GM10847 (cell line): ENCODE results near the gene MAML2.

Experiments
- POLR2A ChIP-seq: IDR thresholded peaks from 2 replicates; pipeline ENCODE4 v1.6.1; 2011; ENCODE audit not compliant: insufficient read length; ENCODE audit errors: extremely low read depth

Gene MAML2

DNA sequence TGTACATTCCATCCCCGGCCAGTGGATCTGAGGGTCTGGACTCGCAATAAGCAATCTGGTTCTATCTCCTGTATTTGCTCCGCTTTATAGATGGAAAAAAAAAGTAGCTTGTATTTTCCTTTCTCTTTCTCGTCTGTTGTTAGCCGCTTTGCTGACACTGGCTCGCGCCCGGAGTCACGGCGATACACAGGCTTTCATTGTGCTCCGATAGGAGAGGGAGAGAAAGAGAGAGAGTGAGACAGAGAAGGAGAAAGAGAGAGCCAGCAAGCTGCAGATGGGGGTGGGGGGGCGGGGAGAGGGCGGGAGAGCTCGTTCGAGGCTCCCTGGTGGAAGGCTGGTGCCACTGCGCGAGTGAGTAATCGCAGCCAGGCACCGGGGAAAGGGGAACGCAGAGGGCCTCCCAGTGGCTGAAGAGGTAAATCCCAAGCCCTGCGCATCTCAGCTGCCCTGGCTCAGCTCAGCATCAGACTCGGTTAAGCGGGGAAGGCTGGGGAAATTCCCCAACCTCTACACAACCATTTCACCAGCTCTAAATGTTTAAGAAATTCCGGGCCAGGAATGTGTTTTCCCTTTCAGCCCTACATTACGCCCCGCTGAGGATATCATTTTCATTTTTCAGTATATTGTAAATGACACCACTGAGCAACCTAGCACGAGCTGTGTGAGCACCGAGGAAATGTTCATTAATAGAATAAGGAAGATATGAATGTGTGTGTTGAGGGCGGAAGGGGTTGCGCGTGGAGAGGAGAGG is at the start of gene MAML2:
Gene MAML2 (minus strand): TSS at position 235 of the 751 bp plus-strand sequence. CDS start 1,300 bp downstream, outside the sequence.
- no peak for TF ChIP-seq POLR2A

DNA sequence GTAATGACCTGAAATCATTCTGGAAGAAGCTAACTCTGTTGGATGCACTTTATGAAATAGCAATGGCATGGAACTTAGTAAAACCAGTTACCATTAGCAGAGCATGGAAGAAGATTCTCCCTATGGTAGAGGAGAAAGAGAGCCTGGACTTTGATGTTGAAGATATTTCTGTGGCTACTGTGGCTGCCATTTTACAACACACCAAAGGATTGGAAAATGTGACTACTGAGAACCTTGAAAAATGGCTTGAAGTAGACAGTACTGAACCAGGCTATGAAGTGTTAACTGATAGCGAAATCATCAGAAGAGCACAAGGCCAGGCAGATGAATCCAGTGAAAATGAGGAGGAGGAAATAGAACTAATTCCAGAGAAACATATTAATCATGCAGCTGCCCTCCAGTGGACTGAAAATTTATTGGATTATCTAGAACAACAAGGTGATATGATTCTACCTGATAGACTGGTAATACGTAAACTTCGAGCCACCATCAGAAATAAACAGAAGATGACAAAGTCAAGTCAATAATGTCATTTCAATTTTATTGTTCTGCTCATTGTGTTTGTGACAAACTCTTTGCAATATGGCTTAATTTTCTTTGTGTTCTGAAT is 48.8 kb upstream of the MAML2 start:
- TF ChIP-seq POLR2A = no peak

DNA sequence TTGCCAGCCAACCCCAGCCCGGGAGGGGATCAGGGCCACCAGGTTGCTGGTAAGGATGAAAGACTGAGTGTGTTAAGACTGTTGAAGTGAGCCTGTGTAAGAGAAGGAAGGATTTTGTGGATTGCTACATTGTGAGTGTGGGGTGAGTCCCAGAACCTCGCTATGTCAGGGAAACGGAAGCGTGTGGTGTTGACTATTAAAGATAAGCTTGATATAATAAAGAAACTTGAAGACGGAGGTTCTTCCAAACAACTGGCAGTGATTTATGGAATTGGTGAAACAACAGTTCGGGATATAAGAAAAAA is 47.4 kb upstream of the MAML2 start:
- no peak for TF ChIP-seq POLR2A

DNA sequence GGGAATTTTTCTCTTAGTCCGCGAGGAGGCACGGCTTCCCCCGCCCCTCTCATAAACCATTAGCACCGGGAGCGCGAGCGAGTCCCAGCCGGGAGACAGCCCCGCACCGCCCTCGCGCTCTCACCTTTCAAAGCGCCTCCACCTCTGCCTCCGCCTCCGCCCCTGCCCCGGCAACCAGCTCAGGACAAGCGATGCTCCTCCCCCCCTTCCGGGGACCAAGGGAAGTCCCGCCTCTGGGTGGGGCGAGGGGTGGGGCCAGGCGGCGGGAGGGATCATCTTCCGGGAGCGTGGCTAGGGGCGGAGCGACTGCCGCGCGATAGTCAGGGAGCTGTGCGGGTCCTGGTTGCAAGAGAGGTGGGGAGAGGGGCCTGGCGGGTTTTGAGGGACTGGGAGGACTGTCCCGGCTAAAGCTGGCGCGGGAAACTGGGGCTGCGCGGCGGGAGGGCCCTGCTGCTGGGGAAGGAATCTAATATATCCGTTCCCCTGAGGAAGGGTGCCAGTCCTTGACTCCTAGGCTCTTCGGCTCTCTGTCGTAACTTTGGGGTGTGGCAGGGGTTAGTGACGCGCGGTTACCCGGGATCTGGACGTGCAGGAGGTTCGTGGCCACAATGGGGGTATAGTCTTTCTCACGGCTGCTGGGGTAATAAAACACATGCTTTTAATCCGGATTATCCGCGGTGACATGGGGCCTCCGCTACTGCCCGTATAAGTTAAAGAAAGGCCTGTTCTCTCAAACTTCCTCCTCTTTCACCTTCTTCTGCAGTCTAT is 46.9 kb upstream of the MAML2 start, which contains the start of the genes CCDC82 and JRKL:
Gene CCDC82 (minus strand): TSS at position 193 of the 768 bp plus-strand sequence. CDS start 5,165 bp downstream, outside the sequence.
Gene JRKL (plus strand): TSS at position 294 of the 768 bp plus-strand sequence. CDS start 637 bp downstream, outside the sequence.
- TF ChIP-seq POLR2A = peak; percentile 84

DNA sequence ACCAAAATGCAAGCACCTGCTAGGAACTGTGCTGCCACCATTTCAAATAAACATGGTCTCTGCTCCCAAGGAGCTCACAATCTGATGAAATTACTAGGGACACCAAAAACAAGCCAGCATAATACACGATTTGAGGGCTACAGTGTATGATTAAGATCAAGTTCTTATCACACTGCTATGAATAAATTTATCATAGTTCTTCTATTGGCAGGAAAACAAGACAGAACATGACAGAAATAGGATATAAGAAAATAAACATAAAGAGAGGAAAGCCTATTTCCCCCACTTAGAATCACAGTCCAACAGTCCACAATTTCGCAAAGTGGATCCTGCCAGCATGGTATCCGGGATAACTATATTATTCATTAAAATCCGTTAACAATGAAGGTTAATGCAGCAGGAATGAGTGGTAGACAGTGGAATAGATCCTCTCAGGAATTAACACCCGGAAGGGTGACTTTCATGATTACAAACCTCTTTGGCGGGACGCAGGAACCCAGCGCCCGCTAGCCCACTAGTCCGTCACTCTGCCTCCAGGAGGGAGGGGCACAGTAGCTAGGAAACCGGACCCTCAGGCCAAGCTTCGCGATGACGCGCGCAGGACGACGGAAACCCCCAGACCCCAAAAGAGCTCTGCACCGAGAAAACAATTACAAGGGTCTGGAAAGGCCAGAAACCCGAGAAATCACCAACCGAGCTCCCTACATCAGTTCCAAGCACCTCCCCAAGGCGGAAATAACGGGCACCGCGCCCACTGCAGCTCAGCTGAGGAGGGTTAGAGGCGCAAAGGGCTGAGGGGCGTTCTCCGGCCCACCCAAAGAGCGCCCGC is 46.1 kb upstream of the MAML2 start:
- no peak for TF ChIP-seq POLR2A

DNA sequence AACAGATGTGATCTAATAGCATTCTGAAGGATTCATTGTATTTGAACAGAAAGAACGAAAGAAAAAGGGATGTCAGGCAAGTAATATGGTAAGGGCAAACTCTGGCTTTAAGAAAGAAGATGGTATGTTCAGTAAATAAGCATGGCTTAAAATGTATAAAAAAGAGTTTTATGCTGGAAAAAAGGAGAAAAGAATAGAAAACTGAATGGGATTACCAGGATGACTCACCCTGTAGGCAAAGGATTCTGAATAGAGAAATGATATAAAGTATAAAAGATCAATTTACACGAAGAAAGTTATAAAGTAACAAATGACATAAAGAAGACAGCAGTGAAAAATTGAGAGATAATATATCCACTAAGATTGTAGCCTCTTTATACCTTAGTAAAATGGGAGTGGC is 42.2 kb upstream of the MAML2 start:
- no peak for TF ChIP-seq POLR2A

DNA sequence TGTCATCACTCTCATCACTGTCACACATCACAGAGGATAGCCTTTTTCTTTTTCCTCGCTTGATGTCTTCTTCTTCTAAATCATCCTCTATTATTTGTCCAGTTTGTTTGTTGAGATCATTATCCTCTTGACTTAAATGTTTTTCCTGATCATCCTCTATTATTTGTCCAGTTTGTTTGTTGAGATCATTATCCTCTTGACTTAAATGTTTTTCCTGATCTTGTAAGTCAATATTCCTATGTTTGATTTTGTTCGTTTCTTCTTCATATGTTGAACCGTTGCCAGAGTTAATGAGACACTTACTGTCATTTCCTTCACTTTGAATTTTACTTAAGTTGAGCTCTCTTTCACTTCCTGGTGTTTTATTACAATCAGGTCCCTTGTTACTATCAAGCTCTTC is 41.2 kb upstream of the MAML2 start:
- no peak for TF ChIP-seq POLR2A

DNA sequence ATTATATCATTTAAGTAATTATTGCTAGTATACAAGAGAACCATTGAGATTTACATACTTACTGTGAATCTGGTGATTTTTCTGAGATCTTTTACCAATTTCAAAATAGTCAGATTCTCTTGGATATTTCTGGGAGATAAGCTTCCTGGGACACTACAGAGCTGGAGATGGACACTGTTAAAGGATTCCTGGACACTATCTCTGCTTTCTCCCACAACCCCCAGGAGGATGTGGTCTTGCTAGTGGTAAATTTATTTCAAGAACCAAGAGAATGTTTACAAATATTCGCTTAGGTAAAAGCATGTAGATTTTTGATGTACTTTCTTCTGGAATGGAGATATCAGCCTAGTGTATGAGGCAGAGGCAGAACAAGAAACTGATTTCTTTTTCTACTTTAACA is 33.8 kb upstream of the MAML2 start:
- no peak for TF ChIP-seq POLR2A

DNA sequence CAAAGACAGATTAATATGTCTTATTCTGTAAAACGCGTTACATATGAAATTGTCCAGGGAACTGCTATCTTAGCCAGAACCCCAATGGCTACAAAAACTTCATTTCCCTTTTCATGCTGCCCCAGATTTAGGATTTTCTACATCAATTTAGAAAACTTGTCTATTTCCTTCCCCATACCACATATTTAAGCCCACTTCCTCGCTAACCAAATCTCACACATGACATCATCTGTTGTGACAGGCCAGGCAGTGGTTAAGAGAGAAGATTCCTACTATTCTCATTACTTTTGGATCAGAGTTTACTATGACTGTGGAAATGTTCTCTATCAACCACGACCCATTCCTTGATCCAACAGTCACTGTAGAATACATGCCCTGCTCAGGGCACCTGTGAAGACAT is 30.8 kb upstream of the MAML2 start:
- no peak for TF ChIP-seq POLR2A

DNA sequence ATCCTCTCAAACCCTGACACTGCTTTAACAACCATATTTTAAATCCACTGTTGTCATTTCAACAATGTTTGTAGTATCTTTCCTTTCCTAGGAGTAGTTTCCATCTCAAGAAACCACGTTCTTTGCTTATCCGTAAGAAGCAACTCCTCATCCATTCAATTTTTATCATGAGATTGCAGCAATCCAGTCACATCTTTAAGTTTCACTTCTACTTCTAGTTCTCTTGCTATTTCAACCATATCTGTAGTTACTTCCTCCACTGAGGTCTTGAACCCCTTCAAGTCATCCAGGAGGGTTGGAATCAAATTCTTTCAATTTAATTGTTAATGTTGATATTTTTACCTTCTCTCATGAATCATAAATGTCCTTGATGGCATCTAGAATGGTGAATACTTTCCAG is 24.3 kb upstream of the MAML2 start:
- TF ChIP-seq POLR2A = no peak

DNA sequence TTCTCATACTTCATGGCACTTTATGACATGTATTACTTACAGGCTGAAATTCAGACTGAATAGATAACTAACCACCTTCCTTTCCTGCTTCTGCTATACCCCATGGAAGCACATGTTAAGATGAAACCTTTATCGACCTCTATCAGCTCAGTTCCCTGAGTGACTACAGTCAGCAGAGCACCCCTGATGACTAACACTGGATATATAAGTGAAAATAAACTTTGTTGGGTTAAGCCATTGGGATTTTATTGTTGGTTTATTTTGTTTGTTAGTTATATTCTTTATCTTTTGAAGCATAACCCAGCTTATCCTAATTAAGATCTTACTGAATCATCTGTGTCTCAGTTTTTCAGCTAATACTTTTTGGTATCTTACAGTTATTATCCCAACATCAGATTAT is 23.0 kb upstream of the MAML2 start:
- TF ChIP-seq POLR2A = no peak

DNA sequence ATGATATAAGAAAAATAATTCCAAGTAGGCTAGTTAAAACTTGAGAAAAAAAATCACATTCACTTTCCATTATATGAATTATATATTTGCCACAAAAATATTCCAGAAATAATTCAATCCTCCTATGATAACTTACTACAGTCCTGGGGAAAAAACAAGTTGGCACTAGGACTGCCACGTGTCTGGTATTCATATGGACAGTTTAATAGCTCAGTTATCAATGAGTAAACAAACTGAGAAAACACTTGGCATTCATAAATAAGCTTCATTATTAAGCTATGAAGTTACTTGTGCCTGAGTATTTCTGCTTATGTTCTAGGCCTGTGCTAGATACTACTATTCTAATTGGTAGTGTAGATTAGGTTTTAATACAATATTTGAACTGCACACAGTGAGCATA is 22.5 kb upstream of the MAML2 start:
- TF ChIP-seq POLR2A = no peak

DNA sequence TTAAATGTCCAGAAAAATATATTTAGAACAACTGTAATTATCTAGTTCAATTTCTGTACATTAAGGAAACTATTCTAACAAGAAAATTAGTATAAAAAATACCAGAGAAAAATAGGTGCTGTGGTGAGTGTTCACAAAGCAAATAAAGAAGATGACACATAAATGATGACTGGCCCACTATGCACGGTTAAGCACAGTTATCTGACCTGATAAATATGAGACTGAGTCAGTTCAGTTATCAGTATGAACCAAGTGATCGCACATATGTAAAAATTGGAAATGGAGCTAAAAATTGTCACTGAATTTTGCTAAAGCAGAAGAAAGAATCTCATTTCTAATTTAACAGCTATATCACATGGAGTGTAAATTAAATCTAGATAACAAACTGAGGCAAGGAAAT is 18.8 kb upstream of the MAML2 start:
- no peak for TF ChIP-seq POLR2A

DNA sequence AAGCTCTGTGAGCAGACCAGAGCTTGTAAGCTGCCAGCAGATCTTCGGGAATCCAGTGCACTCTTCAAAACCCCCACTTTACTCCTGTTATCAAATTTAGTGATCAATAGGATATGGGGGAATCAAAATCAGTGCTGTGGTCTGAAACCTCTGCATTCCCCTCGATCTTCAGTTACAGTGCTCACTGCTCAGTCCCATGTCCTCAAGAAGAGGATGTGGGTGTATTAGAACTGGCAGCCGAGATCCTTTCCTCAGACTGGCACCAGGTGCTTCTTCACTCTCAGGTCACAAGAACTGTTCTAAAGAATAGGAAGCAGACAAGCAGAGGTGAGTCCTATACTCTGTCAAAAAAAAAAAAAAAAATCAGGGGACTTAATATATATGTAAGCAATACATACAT is 15.3 kb upstream of the MAML2 start:
- no peak for TF ChIP-seq POLR2A

DNA sequence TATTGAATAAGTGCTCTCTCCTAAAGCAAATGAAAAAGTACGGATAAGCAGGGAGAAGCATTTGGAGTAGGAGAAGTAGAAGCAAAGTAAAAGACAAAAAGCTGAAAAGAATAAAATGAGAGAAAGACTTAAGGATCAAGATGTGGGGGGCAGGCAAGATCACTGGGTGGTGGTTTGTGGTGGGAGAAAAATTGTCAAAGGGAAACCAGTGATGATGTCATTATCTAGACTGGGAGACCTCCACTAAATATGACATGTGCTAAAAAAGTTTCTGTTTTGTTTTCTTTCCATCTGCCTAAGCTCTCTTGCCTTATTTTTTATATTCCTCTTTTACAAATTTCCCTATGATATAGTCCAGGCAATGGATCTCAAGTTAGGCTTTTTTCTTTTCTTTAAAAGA is 14.8 kb upstream of the MAML2 start:
- no peak for TF ChIP-seq POLR2A
